HG02588 (cell line): Measurements from ENCODE around the gene RNF144A.

ENCODE experiments used
- ATAC-seq: cut with Tn5 transposase; IDR thresholded peaks from one replicate; pipeline ENCODE4 v1.9.1; 2021; ENCODE audit warnings: mild to moderate bottlenecking, moderate library complexity; ENCODE audit not compliant: unreplicated experiment

The RNF144A gene

GRCh38 chr2:6968319-6969100 lies 51.3 kb downstream of the RNF144A start:
- ATAC-seq, result no peak

DNA sequence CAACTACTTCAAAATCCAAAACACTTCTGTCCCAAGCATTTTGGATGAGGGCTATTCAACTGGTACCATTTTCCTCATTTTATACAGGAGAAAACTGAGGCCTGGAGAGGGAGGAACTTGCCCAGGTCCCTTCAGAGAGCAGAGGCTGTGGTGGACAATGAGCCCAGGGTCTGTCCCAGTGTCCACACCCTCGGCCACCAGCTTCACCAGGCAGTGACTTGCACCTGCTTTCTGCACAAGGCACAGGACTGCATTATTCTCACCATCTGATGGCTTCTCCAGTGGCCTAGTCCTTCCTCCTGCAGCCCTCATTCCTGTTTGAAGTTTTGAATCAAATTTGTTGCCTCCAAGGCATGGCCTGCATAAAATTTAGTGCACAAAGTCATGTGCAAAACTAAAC lies 53.3 kb downstream of the RNF144A start:
- no peak for ATAC-seq

GRCh38 chr2:6970976-6971480 lies 53.8 kb downstream of the RNF144A start:
- ATAC-seq, result no peak

- ATAC-seq, result no peak
Measured at GRCh38 chr2:6971502-6971901, 54.3 kb downstream of the RNF144A start.

DNA sequence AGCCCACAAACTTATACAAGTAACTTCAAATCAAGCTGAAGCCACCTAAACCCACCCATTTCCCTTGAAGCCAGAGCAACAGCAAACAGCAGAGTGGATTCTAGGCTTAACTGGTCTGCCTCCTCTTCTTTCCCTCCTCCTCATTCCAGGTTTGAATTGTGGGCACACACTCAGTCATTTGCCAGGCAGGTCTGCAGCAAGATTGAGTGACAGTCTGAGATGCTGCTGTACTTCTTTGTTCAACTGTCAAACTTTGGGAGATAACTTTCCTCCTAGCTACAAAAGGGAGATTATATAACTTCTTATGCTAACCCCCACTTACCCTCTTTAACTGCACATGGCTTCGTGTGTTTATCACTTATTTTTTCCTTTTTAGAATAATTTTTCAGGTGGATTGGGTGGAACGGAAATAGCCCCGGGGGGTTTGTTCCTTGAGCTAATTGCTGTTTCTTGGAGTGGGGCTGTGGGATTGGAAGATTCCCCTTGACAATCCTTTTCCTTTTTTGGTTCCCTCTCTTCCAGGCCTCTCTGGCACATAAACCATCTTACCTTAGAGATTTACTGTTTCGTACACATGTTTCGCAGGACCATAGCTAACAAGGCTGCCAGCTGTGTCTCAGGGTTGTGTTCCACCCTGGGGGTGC lies 55.0 kb downstream of the RNF144A start:
- no peak for ATAC-seq

- no peak for ATAC-seq
Measured at GRCh38 chr2:6973895-6974545, 56.8 kb downstream of the RNF144A start.

DNA sequence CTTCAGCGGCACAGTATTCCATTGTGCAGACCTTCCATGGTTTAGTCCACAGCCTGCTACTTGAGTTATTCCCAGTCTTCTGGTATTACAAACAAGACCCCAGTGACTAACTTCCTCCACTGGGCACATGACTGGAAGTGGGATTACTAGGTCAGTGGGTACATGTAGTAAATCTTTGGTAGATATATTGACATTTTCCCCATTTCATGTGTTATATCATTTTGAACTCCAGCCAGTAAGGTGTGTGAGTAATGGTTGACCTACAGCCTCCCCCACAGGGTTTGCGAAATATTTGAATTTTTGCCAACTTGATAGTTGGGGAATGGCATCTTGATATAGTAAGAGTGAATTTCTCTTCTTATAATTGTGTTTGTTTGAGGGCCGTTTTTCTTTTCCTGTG lies 58.8 kb downstream of the RNF144A start:
- no peak for ATAC-seq

GRCh38 chr2:6977113-6977741 lies 60.0 kb downstream of the RNF144A start:
- no peak for ATAC-seq

DNA sequence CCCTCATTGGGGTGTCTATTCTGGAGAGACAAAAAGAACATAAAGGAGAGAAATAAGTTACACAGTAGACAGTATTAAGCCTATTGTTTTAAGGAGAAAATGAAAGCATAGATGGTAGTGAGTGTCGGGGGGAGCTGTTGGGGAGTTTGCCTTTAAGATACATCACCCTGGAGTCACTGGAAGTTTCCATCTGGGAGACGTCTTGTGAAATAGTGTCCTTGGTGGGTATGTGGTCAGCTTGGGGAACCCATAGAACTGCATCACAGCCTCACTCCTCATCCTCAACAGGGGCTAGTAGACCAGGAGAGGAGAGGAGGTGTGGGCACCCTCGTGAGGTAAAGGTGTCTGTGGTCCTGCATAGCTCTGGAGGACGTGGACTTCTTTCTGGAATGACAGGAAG lies 60.6 kb downstream of the RNF144A start:
- no peak for ATAC-seq

- ATAC-seq, result no peak
Measured at GRCh38 chr2:6978991-6979390, 61.8 kb downstream of the RNF144A start.

DNA sequence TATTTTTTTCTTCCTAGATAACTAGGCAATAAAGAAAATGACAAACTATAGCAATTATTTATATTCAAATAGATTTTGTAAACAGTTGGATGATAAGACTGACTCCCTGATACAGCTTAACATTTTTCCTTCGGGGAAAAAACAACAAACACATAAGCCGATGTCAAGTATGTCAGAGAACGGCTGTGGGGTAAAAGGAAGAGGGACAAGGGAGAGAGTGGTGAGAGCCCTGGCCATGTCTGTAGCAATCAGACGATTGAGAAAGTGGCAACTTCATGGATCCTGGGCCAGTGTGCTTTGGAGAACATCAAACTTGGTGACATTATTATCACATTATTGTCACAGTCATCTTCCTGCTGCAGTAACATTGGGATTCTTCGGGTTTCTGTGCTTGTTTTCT lies 65.2 kb downstream of the RNF144A start:
- no peak for ATAC-seq

- no peak for ATAC-seq
Measured at GRCh38 chr2:6982934-6983589, 65.8 kb downstream of the RNF144A start.

DNA sequence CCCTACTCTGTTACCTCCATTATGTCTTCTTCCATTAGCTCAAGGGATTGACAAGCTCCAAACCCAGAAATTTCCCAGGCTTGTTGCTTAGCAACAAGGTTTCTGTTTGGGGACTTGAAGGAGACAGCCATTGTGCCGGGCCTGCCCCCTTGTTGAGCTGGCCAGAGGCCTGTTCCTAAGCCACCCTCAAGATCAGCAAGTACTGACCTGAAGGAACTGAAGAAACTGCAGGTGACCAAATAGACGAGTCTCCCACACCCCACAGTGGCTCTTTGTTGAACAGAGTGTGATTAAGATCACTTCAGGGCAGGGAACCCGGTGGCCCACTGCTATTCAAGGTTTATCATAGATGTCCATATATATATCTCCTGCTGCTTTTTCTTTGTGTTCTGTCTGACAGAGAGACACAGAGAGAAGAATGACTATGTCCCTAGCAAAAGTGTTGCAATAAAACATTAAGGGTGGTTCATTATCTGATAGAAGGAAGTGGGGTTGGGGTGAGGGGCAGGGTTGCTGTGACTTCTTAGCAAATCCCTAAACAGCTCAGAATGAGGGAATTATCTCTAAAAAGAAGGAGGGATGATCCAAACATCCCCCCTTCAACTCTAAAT lies 69.2 kb downstream of the RNF144A start:
- ATAC-seq, result no peak

DNA sequence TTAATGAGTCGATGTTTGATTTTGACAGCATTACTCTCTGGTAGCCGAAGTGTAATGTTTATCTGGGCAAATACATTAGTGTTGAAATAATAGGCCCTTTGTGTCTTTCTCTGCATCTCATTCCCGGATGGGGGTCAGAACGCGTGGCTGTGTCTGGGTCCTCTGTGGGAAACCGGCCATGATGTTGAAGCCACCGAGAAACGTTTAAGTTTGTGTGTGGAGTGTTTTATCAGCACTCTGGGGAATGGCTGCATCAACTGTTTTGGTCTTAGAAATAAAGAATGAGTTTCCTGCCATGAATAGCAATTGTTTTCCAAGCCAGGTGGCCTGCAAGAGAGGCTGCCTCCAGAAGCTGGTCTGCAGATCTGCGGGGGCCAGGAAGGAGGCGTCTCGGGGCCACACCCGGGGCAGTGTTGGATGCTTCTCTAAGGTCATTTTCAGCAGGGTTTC lies 69.7 kb downstream of the RNF144A start:
- ATAC-seq, result no peak

DNA sequence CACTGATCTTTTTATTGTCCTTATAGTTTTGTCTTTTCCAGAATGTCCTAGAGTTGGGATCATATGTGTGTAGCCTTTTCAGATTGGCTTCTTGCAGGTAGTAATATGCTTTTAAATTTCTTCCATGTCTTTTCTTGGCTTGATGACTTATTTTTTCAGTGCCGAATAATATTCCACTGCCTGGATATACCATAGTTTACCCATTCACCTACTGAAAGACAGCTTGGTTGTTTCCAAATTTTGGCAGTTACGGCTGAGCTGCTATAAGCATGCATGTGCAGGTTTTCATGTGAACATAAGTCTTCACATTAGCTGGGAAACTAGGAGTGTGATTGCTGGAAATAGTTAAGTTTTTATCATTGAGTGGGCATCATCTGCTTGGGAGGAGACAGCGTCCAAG lies 73.7 kb downstream of the RNF144A start:
- ATAC-seq, result no peak

DNA sequence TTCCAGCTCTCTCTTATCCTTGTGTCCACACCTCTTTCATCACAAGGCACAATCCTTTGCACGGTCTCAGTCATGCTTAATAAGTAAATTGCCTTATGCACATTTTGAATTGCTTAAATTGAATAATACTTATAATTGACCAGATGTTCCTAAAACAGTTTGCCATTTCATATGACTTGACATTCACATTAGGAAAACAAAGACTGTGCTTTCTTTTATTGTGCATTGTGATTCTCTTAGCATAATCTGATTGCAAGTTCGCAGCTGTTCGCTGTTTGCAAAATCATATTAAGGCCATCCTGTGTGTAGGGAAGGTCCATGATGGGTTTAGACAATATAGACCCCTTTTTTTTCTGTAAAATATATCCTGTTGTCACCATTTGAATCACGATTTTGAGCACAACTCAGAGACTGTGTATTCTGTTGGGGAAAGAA lies 75.6 kb downstream of the RNF144A start:
- no peak for ATAC-seq

DNA sequence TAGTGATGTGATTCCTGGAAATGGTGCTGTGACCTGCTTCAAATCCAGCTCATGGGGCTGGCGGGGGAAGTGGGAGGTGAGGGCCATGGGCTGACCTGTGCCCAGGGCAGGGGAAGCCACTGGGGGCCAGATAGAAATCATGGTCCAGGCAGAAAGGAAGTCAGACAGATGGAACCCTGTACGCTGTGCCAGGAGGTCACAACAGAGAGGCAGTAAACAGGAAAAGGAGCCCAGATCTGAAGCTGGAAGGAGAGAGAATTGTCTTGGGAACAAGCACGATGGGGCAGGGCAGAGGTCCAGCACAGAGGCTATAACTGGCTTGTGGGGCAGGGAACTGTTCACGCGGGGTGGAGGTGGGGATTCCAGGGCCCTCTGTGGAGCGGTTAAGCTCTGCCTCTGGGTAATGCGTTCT lies 76.0 kb downstream of the RNF144A start:
- no peak for ATAC-seq

DNA sequence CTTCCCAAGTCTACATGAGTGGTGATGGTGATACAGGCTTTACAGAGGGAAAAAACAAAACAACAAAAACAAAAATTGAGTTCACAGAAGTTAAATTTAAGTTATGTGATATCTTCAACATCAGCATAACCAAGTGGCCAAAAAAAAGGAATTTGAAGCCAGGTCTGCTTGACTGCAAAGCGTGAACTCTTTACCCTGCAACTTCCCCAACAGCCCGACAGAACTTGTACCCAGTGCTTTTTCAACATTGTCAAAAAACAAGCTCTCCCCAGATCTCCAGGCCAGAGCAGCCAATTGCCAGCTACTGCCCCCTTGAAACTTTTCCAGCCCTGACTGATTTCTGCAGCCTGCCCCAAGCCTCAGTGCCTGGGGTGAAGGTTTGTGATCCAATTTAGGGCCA lies 76.7 kb downstream of the RNF144A start:
- no peak for ATAC-seq

DNA sequence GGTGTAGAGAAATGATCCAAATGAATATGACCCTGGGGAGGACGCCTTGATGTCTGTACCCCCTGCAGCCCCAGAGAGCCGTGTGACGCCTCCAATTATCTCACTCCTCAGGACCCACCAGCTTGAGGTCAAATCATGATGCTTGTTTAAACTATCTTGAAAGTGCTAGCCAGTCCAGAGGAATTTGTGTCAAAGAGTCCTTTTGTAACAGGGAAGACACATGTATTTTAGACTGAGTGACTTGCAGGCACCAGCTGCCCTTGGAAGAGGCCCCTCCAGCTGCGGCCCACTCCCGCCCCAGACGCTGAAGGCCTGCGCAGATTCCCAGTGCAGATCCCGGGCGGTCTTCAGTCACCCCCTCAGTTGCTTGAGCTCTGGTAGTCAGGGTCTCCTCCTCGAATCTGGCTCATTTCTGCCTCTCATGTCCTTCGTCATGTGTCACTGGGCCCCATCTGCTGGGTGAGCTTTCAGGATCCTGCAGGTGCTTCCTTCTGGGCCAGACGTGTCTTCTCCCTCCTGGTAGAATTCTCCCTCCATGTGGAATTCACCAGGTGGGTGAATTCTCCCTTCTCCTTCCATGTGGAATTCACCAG lies 77.4 kb downstream of the RNF144A start:
- no peak for ATAC-seq
